Measurements from ENCODE around the gene FAM240A. TPM values are rescaled to one million over a fixed set of nuclear protein-coding genes. Genes with fewer than 3 reads are reported as not detected.
"Not testable (repeated sequence)": the region's sequence is repeated elsewhere in the genome, so short reads cannot be mapped to it uniquely, and the experiment has no call there.

The FAM240A gene
- total RNA-seq, 1 experiment from 2014 or later = not detected

DNA sequence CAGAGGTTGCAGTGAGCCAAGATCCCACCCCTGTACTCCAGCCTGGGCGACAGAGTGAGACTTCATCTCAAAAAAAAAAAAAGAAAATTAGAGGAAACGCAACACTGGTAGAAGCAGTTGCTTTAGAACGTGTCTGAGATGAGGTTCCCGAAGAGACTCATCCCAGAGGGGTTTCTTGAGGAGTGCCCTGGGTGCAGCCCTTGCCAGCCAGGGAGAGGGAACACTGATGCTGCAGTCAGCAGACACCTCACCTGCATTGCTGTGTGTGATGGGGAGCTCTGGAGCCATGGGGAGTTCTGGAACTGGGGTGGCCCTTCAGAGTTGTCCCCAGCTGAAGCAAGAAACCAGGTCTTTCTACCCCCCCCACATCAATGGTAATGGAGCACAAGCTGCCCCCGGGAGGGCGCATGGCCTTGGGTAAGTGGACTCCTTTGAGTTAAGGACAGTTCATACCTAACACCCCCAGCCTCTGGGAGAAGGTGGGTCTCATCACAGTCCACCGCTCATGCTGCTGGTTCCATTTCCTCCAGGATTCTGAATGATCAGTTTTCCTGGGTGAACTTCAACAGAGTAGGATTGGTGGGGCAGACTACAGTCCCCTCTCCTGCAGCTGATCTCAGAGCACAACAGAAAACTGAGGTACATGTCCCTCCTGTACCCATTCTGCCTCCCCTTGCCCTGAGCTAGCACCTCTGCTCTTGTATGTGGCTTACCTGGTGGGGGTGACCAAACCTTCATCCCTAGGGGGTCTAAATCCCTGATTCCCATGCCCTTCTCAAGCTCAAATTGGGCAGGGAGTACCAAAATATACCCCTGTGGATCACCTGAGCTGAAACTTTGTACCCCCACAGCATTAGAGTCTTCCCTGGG is 27.5 kb upstream of the FAM240A start:
- in situ Hi-C loops (cut with HindIII; ENCODE audit: low pct_unique_long_range_greater_than_20kb, low sequenced_read_pairs) = no loop called here
- DNase-seq (ENCODE audit: low read depth) = no peak

DNA sequence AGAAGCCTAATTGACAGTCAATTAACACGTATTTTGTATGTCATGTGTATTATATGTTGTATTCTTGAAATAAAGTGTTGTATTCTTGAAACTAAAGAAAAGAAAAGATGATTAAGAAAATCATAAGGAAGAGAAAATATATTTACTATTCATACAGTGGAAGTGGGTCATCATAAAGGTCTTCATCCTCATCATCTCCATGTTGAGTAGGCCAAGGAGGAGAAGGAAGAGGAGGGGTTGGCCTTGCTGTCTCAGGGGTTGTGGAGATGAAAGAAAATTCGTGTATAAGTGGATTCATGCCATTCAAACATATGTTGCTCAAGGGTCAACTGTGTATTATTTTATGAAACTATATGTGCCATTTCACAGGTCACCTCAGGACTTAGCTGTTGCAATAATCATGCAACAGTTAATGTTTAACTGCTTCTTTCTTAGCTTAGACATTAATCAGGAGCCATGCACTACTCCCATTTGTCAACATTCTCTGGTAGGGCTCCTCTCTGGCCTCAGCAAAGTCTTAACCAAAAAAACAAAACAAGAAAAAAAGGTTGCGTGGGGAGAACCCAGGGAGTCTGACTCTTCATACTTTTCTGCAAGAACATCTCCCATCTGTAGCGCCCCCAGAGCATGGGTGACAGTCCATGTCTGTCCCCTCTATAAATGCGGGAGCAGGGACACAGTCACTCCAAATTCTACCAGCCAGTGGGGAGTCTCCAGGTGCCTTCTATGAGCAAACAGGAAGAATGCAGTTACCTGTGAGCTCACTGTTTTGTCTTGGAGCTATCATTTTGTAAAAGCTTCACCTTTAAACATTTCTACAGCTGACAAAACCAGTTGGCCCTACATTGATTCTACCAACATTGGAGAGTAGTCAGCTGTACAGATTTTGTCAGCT is 26.3 kb upstream of the FAM240A start:
- peak; percentile 23 for DNase-seq (ENCODE audit: low read depth)
- in situ Hi-C loops (cut with HindIII; ENCODE audit: low pct_unique_long_range_greater_than_20kb, low sequenced_read_pairs) = no loop called here

DNA sequence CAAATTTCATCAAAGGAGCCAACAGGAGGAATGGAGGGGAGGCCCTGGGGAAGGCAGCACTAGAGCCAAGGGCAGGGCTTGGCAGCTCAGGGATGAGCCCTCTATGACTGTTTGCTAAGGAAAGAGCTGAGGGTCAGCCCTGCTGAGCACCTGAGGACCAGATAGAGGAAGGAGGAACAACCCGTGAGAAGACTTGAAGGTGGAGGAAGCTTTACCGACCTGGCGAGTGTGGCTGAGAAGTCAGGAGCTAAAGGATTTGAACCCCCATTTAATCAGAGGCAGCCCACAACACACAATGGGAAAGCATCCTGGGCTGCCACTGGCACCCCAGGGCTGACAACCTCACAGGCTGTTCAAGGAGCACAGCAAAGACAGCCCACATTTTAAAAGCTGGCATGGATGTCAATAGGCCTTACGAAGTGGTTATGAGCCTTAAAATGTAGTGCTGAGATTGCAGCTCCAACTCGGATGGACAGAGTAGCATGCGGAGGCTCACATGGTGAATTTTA is 25.5 kb upstream of the FAM240A start:
- in situ Hi-C loops (cut with HindIII; ENCODE audit: low pct_unique_long_range_greater_than_20kb, low sequenced_read_pairs) = no loop called here
- DNase-seq (ENCODE audit: low read depth) = no peak

DNA sequence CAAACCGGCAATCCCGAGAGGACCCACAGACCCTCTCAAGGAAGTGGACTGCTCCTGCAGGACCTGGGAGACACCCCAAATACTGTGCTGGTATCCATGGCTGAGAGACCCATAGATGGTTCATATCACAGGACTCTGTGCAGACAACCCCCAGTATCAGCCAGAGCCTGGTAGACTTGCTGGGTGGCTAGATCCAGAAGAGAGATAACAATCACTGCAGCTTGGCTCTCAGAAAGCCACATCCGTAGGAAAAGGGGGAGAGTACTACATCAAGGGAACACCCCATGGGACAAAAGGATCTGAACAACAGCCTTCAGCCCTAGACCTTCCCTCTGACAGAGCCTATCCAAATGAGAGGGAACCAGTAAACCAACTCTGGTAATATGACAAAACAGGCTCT is 25.1 kb upstream of the FAM240A start:
- DNase-seq (ENCODE audit: low read depth); in situ Hi-C loops (cut with HindIII; ENCODE audit: low pct_unique_long_range_greater_than_20kb, low sequenced_read_pairs): not testable (repeated sequence)

DNA sequence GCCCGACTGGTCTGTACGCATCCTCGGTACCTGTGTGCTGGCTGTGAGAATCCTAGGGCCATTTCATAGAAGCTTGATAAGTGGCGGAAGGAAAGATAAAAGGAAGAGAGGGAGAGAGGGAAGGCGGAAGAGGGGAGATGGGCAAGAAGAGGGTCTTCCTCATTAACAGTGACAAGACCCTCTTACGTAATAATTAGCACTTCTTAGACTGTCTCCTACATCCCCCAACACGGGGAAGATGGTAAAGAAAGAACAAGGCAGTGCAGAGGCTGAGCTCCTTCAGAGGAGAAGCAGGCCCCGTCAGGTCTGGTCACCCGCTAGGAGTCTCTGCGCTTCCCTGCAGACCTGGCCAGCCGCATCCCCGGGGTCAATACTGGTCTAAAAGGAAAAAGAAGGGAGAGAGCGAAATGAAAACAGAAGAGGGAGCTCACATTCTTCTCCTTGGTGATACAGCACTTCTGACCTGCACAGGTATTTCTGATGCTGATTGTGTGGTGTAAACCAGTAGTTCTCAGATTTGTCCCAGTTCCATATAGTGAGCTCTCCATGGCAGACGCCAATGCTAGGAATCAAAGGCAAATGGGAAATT is 19.0 kb upstream of the FAM240A start:
- in situ Hi-C loops (cut with HindIII; ENCODE audit: low pct_unique_long_range_greater_than_20kb, low sequenced_read_pairs) = no loop called here
- no peak for DNase-seq (ENCODE audit: low read depth)

DNA sequence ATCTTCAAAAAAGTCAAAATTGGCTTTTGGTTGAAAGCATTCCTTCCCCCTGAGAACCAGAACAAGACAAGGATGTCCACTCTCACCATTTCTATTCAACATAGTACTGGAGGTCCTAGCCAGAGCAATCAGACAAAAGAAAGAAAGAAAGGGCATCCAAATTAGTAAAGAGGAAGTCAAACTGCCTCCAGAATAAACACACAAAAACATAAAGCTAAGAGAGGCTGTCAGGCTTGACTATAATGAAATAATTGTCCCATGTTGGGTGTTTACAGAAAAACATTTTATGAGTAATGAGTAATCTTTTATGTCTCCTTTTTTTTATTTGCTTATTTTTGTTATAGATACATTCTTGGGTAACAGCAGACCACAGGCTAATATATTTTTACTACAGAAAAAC is 18.3 kb upstream of the FAM240A start:
- DNase-seq (ENCODE audit: low read depth) = no peak
- in situ Hi-C loops (cut with HindIII; ENCODE audit: low pct_unique_long_range_greater_than_20kb, low sequenced_read_pairs) = no loop called here

DNA sequence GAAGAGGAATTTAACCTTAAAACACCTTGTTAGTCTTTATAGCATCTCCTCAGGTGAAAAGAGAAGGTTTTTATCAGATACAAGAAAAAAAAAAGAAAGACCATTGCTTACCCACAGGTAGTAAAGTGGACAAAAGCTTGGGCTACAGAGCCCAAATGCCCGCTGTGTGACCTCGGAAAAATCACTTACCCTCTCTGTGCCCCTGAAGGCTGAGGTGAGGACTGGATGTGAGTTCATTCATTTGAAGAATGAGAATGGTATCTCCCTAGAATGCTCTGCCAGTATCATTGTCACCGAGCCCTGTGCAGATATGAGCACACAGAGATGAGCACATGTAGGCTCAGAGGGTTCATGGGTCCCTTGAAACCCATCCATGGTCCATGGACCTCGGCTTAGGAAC is 17.6 kb upstream of the FAM240A start:
- in situ Hi-C loops (cut with HindIII; ENCODE audit: low pct_unique_long_range_greater_than_20kb, low sequenced_read_pairs) = no loop called here
- no peak for DNase-seq (ENCODE audit: low read depth)

DNA sequence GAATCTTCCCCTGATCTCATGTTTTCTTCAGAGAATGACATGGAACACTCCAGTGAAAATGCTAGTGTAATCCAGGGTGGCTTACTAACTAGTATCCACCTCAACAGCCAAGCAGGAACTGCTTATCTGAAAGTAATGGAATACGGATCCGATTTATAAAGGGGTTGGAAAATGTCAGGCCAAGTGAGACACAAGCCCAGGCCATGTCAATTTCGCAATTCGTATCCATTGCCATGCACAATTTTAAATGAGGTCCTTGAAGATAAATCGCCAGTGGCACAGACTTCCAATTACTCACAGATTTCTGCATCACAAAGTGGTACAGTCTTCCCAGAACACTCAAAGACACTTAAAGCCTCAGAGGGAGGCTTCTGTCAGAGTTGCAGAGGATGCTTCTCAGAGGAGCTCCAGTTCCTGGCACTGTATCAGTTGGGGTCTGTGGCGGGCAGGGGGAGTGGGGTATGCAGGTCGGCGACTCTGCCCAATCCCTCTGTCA is 16.5 kb upstream of the FAM240A start:
- in situ Hi-C loops (cut with HindIII; ENCODE audit: low pct_unique_long_range_greater_than_20kb, low sequenced_read_pairs) = no loop called here
- DNase-seq (ENCODE audit: low read depth) = no peak

DNA sequence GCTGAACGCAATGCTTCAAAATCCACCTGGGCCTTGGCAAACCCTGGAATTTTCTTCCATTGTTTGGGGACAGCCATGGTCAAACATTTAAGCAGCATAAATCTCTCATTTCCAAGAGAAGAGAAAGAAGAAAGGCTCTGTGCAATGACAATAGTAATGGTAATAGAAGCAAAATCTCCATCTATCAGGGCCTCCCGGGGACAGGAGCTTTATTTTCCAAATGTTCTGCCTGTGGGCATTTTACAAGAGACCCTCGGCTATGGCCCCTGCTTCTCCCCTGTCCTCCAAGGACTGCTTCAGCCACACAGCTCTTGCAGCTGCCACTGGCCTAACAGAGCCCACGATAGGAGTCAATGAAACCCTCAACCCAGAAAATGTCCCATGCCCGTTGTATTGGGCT is 12.7 kb upstream of the FAM240A start:
- in situ Hi-C loops (cut with HindIII; ENCODE audit: low pct_unique_long_range_greater_than_20kb, low sequenced_read_pairs) = no loop called here

DNA sequence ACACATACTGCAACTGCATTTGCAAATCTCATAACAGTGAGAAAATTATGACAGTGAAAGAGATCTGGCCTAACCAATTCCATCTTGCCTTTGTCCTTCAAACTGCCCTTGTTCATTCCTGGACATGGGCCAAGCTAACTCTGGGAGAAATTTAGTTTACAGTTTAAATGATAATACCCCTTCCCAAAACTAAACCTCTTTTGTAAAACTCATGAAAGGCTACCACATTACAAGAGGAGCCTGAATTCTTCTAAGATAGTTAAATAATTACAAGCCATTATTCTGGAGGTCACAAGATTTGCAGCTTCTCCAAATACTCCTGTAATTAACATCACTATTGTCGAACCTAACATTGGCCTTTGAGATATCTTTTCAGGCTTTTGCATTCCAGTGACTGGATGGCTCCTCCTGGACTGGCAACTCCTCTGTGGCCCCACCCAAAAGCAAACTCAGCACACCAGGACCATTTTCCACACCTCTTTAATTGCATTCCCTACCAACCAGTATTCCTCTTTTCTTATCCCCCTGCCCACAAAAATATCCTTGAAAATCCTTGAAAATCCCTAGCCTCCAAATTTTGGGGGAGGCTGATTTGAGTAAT is 8.8 kb upstream of the FAM240A start:
- DNase-seq (ENCODE audit: low read depth) = no peak
- in situ Hi-C loops (cut with HindIII; ENCODE audit: low pct_unique_long_range_greater_than_20kb, low sequenced_read_pairs) = no loop called here

More for the DNA sequence above, 12.7 kb upstream of the FAM240A start:
- no peak for DNase-seq (ENCODE audit: low read depth)

DNA sequence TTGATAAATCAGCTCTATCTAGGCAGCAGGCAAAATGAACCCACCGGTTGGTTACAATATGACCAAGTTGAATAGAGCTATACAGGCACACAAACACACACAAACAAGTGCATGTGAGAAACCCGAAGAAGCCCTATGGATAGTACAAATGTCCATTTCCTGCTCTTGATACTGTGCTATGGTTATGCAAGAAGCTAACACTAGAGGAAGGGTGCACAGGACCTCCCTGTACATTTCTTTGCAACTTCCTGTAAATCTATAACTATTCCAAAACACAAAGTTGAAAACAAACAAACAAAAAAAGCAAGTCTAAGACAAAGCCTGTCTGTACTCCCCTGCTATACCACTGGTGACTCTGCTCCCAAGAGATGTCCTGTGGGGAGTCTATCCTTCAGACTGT is 8.2 kb upstream of the FAM240A start:
- in situ Hi-C loops (cut with HindIII; ENCODE audit: low pct_unique_long_range_greater_than_20kb, low sequenced_read_pairs) = no loop called here
- DNase-seq (ENCODE audit: low read depth) = no peak

DNA sequence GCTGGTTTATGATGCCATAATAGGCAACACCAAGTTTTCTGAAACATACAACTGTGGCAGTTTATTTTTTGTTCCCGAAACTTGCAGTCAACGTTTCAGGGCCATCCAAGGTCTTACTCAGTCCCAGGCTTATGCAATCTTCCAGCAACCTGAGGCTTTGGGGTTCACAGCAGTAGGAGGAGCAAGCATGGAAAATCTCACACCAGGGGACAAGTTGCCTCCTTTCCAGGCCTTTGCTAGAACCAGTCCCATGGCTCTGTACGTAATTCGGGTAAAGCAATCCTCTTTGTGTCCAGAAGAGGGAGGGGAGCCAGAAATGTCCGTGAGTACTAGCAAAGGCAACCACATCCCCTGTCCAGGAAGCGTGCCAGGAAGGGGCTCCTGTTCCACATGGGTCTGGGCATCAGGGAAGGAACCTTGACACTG is 4.7 kb upstream of the FAM240A start:
- no peak for DNase-seq (ENCODE audit: low read depth)
- in situ Hi-C loops (cut with HindIII; ENCODE audit: low pct_unique_long_range_greater_than_20kb, low sequenced_read_pairs) = no loop called here

DNA sequence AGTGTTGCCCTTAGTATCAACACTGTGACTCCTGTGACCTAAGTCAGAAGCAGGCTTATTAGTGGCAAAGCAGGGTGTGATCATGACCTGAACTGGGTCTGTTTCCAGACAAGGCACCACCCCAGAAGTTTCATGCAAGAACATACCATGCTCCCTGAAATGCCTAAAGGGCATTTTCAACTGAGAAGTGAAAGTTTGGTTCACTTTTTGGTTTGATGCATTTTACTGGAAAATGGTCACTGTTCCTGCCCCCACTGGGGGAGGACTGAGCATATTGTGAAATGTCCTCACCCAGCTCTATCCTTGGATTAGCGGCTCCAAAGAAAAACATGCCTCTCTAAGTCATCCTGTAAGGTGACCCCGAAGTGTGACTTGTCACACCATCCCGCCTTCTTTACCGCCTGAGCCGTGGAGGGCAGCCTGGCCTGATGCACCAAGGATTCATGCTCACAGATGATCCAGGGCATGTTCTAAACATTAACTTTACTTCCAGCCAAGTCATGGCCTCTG is 3.1 kb upstream of the FAM240A start:
- DNase-seq (ENCODE audit: low read depth) = peak; percentile 6
- in situ Hi-C loops (cut with HindIII; ENCODE audit: low pct_unique_long_range_greater_than_20kb, low sequenced_read_pairs) = no loop called here

DNA sequence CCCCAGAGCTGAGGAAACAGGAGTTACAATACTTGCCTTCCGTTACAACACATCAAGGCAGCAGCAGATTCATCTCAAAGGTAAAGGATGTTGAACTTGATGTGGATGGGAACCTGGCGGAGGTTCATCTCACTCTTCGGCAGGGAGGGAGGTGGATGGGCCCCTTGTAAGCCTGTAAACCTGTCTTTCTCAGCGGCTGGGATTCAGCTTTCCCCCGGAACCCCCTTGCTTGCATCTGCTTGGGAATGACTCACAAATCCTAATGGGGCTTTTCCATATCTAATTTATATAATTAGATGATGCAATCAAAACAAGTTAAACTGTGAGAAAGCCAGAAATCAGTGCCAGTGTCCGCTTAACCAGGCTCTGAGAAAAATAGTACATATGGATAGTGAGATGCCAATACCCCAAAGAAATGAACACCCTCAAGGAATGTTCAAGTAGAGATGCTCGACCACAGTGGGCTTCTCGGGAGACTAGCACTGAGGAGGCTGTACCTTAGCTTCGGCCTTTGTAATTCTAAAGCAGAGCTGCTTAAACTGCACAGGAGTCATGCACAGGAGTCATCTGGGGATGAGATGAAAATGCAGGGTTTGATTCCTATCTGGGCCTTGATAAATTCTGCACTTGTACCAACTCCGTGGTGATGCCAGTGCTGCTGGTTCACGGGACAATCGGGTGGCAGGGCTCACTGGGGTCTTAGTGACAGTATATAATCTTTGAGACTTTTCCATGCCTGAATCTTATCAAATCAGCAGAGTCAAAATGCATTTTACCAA is 2.2 kb upstream of the FAM240A start:
- DNase-seq (ENCODE audit: low read depth) = no peak
- in situ Hi-C loops (cut with HindIII; ENCODE audit: low pct_unique_long_range_greater_than_20kb, low sequenced_read_pairs) = no loop called here

DNA sequence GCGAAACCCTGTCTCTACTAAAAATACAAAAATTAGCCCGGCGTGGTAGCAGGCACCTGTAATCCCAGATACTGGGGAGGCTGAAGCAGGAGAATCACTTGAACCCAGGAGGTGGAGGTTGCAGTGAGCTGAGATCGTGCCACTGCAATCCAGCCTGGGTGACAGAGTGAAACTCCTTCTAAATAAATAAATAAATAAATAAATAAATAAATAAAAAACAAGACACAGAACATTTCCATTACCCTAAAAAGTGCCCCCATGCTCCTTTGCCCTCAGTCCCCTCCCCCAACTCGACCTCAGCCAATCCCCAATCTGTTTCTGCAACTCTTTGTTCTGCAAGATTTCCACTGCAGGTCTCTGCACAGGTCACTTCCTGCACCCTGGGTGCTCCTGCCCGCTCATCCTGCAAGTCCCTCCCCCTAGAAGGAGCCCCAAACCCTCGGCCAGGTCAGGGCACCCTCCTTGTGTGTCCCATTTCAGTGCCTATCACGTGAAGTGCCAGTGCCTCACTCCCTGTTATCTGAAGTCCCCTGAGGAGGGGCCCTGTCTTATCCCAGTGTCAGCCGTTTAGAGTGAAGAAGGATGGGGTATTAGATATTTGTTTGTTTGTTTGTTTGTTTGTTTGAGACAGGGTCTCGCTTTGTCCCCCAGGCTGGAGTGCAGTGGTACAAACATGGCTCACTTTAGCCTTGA is 1.1 kb downstream of the FAM240A start:
- no peak for DNase-seq (ENCODE audit: low read depth)
- in situ Hi-C loops (cut with HindIII; ENCODE audit: low pct_unique_long_range_greater_than_20kb, low sequenced_read_pairs) = no loop called here

DNA sequence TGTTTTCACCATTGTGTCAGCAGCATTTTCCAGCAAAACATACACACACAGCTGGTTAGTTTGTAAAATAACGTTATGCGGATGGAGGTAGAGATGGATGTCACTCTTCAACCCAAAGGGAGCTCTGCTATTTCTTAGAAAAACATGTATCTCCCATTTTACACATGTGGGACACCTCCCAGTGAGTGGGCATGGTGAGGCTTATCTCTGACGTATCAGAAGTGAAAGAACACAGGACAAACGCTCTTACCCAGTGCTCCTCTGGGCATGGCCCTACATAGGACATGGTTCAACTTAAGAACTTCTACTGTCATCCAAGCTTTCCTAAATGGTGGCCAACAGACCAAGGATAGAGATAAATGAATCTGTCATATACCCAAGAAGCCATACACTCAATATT is 2.1 kb downstream of the FAM240A start:
- DNase-seq (ENCODE audit: low read depth) = no peak
- in situ Hi-C loops (cut with HindIII; ENCODE audit: low pct_unique_long_range_greater_than_20kb, low sequenced_read_pairs) = no loop called here

Data from Caki2 (cell line).